GM23338 (cell line): Measurements from ENCODE around the gene MT1H. TPM values are rescaled to one million over a fixed set of nuclear protein-coding genes. Genes with fewer than 3 reads are reported as not detected.
A peak's percentile ranks its signal among the peaks of the same experiment; 100 is the strongest.
"Not testable (repeated sequence)": the region's sequence is repeated elsewhere in the genome, so short reads cannot be mapped to it uniquely, and the experiment has no call there.

ENCODE experiments used
- ATAC-seq: fragments of 200-7000 bp; cut with Tn5 transposase; 3 replicates; pipeline ENCODE4 v1.9.1; 2020
- DNase-seq: peaks from one replicate; pipeline ENCODE4 v3.0.0-alpha.2; 2015; ENCODE audit warnings: low spot score
- H2AFZ ChIP-seq: fragments of 200-600 bp; sonication (generic); 2 replicates; pipeline ENCODE4 v1.8.0; 2016; ENCODE audit warnings: antibody characterized with exemption, mild to moderate bottlenecking, moderate library complexity
- H3F3A ChIP-seq: fragments of 200-600 bp; sonication (generic); replicated peaks from 2 replicates; pipeline ENCODE4 v1.8.0; 2017; ENCODE audit warnings: antibody characterized with exemption, mixed run types, low read depth
- H3K27ac ChIP-seq: fragments of 200-600 bp; sonication (generic); 2 replicates; pipeline ENCODE4 v1.6.1; 2016; ENCODE audit warnings: low read depth
- H3K27me3 ChIP-seq: fragments of 200-600 bp; sonication (generic); 2 replicates; pipeline ENCODE4 v1.8.0; 2016; ENCODE audit warnings: mild to moderate bottlenecking, mixed run types, moderate library complexity; ENCODE audit not compliant: insufficient read depth
- H3K36me3 ChIP-seq: fragments of 200-600 bp; sonication (generic); 2 replicates; pipeline ENCODE4 v1.8.0; 2016; ENCODE audit warnings: mild to moderate bottlenecking; ENCODE audit not compliant: insufficient read depth
- H3K4me1 ChIP-seq: fragments of 200-600 bp; sonication (generic); 2 replicates; pipeline ENCODE4 v1.8.0; 2016; ENCODE audit warnings: mild to moderate bottlenecking, moderate library complexity; ENCODE audit not compliant: insufficient read depth
- H3K4me2 ChIP-seq: fragments of 200-600 bp; sonication (generic); 2 replicates; pipeline ENCODE4 v1.7.1; 2017; ENCODE audit warnings: mixed run types
- H3K4me3 ChIP-seq: fragments of 200-600 bp; sonication (generic); 2 replicates; pipeline ENCODE4 v1.6.1; 2016; ENCODE audit warnings: mixed run types
- H3K79me2 ChIP-seq: fragments of 200-600 bp; sonication (generic); replicated peaks from 2 replicates; pipeline ENCODE4 v1.8.0; 2017; ENCODE audit warnings: mild to moderate bottlenecking; ENCODE audit not compliant: insufficient read depth
- H3K9me2 ChIP-seq: fragments of 200-600 bp; sonication (generic); 2 replicates; pipeline ENCODE4 v1.8.0; 2017; ENCODE audit not compliant: insufficient read depth
- H4K20me1 ChIP-seq: fragments of 200-600 bp; sonication (generic); replicated peaks from 2 replicates; pipeline ENCODE4 v1.8.0; 2017; ENCODE audit warnings: mild to moderate bottlenecking; ENCODE audit not compliant: insufficient read depth
- H3K27ac Mint-ChIP-seq: 2 replicates; pipeline ENCODE4 v1.8.0; 2020; ENCODE audit warnings: inconsistent platforms, mild to moderate bottlenecking, moderate library complexity, mixed read lengths
- H3K27me3 Mint-ChIP-seq: 3 replicates; pipeline ENCODE4 v1.8.0; 2022; ENCODE audit warnings: low read depth, mild to moderate bottlenecking, moderate library complexity, mixed read lengths, inconsistent platforms; ENCODE audit not compliant: insufficient read depth, poor library complexity
- H3K36me3 Mint-ChIP-seq: 3 replicates; pipeline ENCODE4 v1.8.0; 2021; ENCODE audit warnings: low read depth, mild to moderate bottlenecking, inconsistent platforms, moderate library complexity, mixed read lengths
- H3K4me1 Mint-ChIP-seq: 3 replicates; pipeline ENCODE4 v1.8.0; 2020; ENCODE audit warnings: mild to moderate bottlenecking, inconsistent platforms, mixed read lengths
- H3K4me3 Mint-ChIP-seq: 3 replicates; pipeline ENCODE4 v1.8.0; 2021; ENCODE audit warnings: moderate library complexity, mild to moderate bottlenecking, inconsistent platforms, mixed read lengths
- H3K9me3 Mint-ChIP-seq: 3 replicates; pipeline ENCODE4 v1.8.0; 2020; ENCODE audit warnings: moderate library complexity, mild to moderate bottlenecking, inconsistent platforms, mixed read lengths
- EZH2 ChIP-seq: fragments of 200-600 bp; sonication (generic); IDR thresholded peaks from one replicate; pipeline ENCODE4 v1.8.0; 2017; ENCODE audit warnings: antibody characterized with exemption, mild to moderate bottlenecking, low read depth; ENCODE audit not compliant: unreplicated experiment
- EZH2phosphoT487 ChIP-seq: fragments of 200-600 bp; sonication (generic); IDR thresholded peaks from one replicate; pipeline ENCODE4 v1.8.1; 2018; ENCODE audit warnings: antibody characterized with exemption; ENCODE audit not compliant: unreplicated experiment
- NANOG ChIP-seq: IDR thresholded peaks from 2 replicates; pipeline ENCODE4 v1.6.1; 2016; ENCODE audit warnings: antibody characterized with exemption, borderline replicate concordance
- POLR2AphosphoS5 ChIP-seq: IDR thresholded peaks from 2 replicates; pipeline ENCODE4 v1.6.1; 2016; ENCODE audit warnings: antibody characterized with exemption, low read depth
- STAT1 ChIP-seq: IDR thresholded peaks from one replicate; pipeline ENCODE4 v1.6.1; 2016; ENCODE audit warnings: antibody characterized with exemption; ENCODE audit not compliant: unreplicated experiment
- polyA plus RNA-seq: library from polyadenylated mRNA; unstranded; fragments of >200 nt; fragmentation: Nextera tagmentation; extraction: Ambion mirVana; gene quantifications from 2 replicates; pipeline ENCODE4 v1.2.1, GENCODE V29; 2016
- total RNA-seq: library from RNA; depleted of rRNA; stranded (reverse); fragments of >200 nt; shearing (Covaris generic); gene quantifications from 2 replicates; pipeline ENCODE4 v1.2.3, GENCODE V29; 2014
- TF ChIP-seq, protein P1 (sequence below): IDR thresholded peaks from 2 replicates; pipeline ENCODE4 v1.6.1; 2016; ENCODE audit warnings: antibody characterized with exemption
- TF ChIP-seq, protein P2 (sequence below), 2 experiments: fragments of 200-600 bp in 1 of 2; sonication (generic) in 1 of 2; conservative IDR thresholded peaks; 2 replicates each; pipeline versions ENCODE4 v1.5.1 to v1.6.1; 2016 to 2017; ENCODE audit warnings: antibody characterized with exemption in 2 of 2, low read depth in 2 of 2, mild to moderate bottlenecking in 2 of 2, moderate library complexity in 1 of 2
- TF ChIP-seq, protein P3 (sequence below): IDR thresholded peaks from one replicate; pipeline ENCODE4 v1.6.1; 2018; ENCODE audit warnings: antibody characterized with exemption; ENCODE audit not compliant: unreplicated experiment

Gene MT1H
- total and polyA plus RNA-seq, 2 experiments from 2014 or later = 52.3 to 425 TPM

DNA sequence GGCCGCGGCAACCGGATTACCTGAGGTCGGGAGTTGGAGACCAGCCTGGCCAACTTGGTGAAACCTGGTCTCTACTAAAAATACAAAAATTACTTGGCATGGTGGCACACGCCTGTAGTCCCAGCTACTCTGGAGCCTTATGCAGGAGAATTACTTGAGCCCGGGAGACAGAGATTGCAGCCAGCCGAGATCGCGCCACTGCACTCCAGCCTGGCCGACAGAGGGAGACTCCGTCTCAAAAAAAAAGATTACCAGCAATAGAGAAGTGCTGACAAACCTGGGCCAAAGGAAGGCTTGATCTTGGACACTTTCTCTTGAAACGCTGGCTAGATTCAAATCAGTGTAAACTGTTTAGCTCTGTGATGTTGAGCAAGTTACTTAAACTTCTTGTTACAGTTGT lies 4.3 kb downstream of the MT1H start:
- H3K36me3 ChIP-seq = no peaks in the 10 kb centered on the region
- H2AFZ ChIP-seq = no peak overlapping the region
- ATAC-seq = peak; percentile 11
- H3K9me2 ChIP-seq = no peaks in the 10 kb centered on the region
- peak overlapping the region; percentile 100 for H3K27ac ChIP-seq
- Mint-ChIP-seq H3K36me3 (peaks cover 16% of the 10 kb centered on the region), H3K4me3 (peak overlapping the region; percentile 36), H3K4me1 (peaks cover 45% of the 10 kb centered on the region), H3K27ac (peak overlapping the region; percentile 83), H3K9me3 (no peaks in the 10 kb centered on the region), H3K27me3 (peaks cover 67% of the 10 kb centered on the region)
- no peaks in the 10 kb centered on the region for H3K79me2 ChIP-seq
- no peak overlapping the region; the same call in 1 of the 2 replicates for H3K4me3 ChIP-seq
- H3K27me3 ChIP-seq = peaks cover 49% of the 10 kb centered on the region
- peak overlapping the region; percentile 93; the same call in 1 of the 2 replicates for H3K4me2 ChIP-seq
- peaks cover 12% of the 10 kb centered on the region for H3F3A ChIP-seq
- TF ChIP-seq POLR2AphosphoS5 = no peak
- TF ChIP-seq NANOG = no peak
- TF ChIP-seq, protein P1, sequence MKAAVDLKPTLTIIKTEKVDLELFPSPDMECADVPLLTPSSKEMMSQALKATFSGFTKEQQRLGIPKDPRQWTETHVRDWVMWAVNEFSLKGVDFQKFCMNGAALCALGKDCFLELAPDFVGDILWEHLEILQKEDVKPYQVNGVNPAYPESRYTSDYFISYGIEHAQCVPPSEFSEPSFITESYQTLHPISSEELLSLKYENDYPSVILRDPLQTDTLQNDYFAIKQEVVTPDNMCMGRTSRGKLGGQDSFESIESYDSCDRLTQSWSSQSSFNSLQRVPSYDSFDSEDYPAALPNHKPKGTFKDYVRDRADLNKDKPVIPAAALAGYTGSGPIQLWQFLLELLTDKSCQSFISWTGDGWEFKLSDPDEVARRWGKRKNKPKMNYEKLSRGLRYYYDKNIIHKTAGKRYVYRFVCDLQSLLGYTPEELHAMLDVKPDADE = no peak
- TF ChIP-seq, protein P2, sequence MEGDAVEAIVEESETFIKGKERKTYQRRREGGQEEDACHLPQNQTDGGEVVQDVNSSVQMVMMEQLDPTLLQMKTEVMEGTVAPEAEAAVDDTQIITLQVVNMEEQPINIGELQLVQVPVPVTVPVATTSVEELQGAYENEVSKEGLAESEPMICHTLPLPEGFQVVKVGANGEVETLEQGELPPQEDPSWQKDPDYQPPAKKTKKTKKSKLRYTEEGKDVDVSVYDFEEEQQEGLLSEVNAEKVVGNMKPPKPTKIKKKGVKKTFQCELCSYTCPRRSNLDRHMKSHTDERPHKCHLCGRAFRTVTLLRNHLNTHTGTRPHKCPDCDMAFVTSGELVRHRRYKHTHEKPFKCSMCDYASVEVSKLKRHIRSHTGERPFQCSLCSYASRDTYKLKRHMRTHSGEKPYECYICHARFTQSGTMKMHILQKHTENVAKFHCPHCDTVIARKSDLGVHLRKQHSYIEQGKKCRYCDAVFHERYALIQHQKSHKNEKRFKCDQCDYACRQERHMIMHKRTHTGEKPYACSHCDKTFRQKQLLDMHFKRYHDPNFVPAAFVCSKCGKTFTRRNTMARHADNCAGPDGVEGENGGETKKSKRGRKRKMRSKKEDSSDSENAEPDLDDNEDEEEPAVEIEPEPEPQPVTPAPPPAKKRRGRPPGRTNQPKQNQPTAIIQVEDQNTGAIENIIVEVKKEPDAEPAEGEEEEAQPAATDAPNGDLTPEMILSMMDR (conservative IDR thresholded peaks at IDR 0.05; ENCODE audit: low read depth in 2 of 2) = peak; percentile 71 to 75
- TF ChIP-seq, protein P3, sequence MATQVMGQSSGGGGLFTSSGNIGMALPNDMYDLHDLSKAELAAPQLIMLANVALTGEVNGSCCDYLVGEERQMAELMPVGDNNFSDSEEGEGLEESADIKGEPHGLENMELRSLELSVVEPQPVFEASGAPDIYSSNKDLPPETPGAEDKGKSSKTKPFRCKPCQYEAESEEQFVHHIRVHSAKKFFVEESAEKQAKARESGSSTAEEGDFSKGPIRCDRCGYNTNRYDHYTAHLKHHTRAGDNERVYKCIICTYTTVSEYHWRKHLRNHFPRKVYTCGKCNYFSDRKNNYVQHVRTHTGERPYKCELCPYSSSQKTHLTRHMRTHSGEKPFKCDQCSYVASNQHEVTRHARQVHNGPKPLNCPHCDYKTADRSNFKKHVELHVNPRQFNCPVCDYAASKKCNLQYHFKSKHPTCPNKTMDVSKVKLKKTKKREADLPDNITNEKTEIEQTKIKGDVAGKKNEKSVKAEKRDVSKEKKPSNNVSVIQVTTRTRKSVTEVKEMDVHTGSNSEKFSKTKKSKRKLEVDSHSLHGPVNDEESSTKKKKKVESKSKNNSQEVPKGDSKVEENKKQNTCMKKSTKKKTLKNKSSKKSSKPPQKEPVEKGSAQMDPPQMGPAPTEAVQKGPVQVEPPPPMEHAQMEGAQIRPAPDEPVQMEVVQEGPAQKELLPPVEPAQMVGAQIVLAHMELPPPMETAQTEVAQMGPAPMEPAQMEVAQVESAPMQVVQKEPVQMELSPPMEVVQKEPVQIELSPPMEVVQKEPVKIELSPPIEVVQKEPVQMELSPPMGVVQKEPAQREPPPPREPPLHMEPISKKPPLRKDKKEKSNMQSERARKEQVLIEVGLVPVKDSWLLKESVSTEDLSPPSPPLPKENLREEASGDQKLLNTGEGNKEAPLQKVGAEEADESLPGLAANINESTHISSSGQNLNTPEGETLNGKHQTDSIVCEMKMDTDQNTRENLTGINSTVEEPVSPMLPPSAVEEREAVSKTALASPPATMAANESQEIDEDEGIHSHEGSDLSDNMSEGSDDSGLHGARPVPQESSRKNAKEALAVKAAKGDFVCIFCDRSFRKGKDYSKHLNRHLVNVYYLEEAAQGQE = no peak
- no peak for TF ChIP-seq EZH2
- no peak for TF ChIP-seq STAT1
- no peak for TF ChIP-seq EZH2phosphoT487
- peaks cover 50% of the 10 kb centered on the region for H3K4me1 ChIP-seq
- peak; percentile 66 for DNase-seq
- H4K20me1 ChIP-seq = no peaks in the 10 kb centered on the region

DNA sequence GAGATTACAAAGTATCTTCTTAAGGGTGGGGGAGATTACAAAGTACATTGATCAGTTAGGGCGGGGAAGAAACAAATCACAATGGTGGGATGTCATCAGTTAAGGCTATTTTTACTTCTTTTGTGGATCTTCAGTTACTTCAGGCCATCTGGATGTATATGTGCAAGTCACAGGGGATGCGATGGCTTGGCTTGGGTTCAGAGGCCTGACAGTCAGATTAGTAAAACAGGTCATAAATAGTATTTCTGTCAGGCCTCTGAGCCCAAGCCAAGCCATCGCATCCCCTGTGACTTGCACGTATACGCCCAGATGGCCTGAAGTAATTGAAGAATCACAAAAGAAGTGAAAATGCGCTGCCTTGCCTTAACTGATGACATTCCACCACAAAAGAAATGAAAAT lies 5.0 kb downstream of the MT1H start:
- H3K79me2 ChIP-seq, H3K36me3 ChIP-seq, H3K9me3 Mint-ChIP-seq, H3K9me2 ChIP-seq, H4K20me1 ChIP-seq, ATAC-seq, H2AFZ ChIP-seq: not testable (repeated sequence)
- peak; percentile 54; the same call in 1 of the 2 replicates for TF ChIP-seq NANOG
- peaks cover 12% of the 10 kb centered on the region for H3F3A ChIP-seq
- peak overlapping the region; percentile 85 for H3K27ac Mint-ChIP-seq
- peak overlapping the region; percentile 73; the same call in 1 of the 2 replicates for H3K4me3 ChIP-seq
- H3K4me3 Mint-ChIP-seq = peak overlapping the region; percentile 73
- DNase-seq = peak; percentile 21
- H3K4me1 ChIP-seq = peaks cover 45% of the 10 kb centered on the region
- peaks cover 43% of the 10 kb centered on the region for H3K27me3 ChIP-seq
- H3K27ac ChIP-seq = peak overlapping the region; percentile 100
- H3K27me3 Mint-ChIP-seq = peaks cover 61% of the 10 kb centered on the region
- H3K4me1 Mint-ChIP-seq = peaks cover 42% of the 10 kb centered on the region
- peaks cover 16% of the 10 kb centered on the region for H3K36me3 Mint-ChIP-seq
- H3K4me2 ChIP-seq = peak overlapping the region; percentile 93
